ENCODE results near the gene CAP2. TPM values are rescaled to one million over a fixed set of nuclear protein-coding genes. Genes with fewer than 3 reads are reported as not detected.
"Not testable (repeated sequence)": the region's sequence is repeated elsewhere in the genome, so short reads cannot be mapped to it uniquely, and the experiment has no call there.

CAP2 gene
- total RNA-seq, 1 donor from 2014 or later, result 8.5 TPM

GRCh38 chr6:17397764-17398194, 4.4 kb downstream of the CAP2 start:
- H3K36me3 ChIP-seq (ENCODE audit: control insufficient read depth, insufficient read depth, low read length), result no peaks in the 10 kb centered on the region
- H3K27me3 ChIP-seq (ENCODE audit: control insufficient read depth, insufficient read depth, low read length), result no peaks in the 10 kb centered on the region
- no peak overlapping the region for H3K4me3 ChIP-seq (ENCODE audit: low read depth, low read length)
- DNase-seq (ENCODE audit: low read depth), result no peak
- TF ChIP-seq CTCF (IDR thresholded peaks at IDR 0.05; ENCODE audit: insufficient read depth, low read length, poor library complexity, severe bottlenecking), result no peak

- H3K36me3 ChIP-seq (ENCODE audit: control insufficient read depth, insufficient read depth, low read length); H3K27me3 ChIP-seq (ENCODE audit: control insufficient read depth, insufficient read depth, low read length); H3K4me3 ChIP-seq (ENCODE audit: low read depth, low read length); DNase-seq (ENCODE audit: low read depth): not testable (repeated sequence)
These were observed 12.0 kb downstream of the CAP2 start for GRCh38 chr6:17405181-17405943.

- no peak for DNase-seq (ENCODE audit: low read depth)
- TF ChIP-seq CTCF (IDR thresholded peaks at IDR 0.05; ENCODE audit: insufficient read depth, low read length, poor library complexity, severe bottlenecking), result no peak
These were observed 12.5 kb downstream of the CAP2 start for GRCh38 chr6:17405944-17406245.

GRCh38 chr6:17408081-17408480, 14.7 kb downstream of the CAP2 start:
- no peak for DNase-seq (ENCODE audit: low read depth)
- Histone ChIP-seq H3K27me3 (ENCODE audit: control insufficient read depth, insufficient read depth, low read length) (no peaks in the 10 kb centered on the region), H3K4me3 (ENCODE audit: low read depth, low read length) (no peak overlapping the region), H3K36me3 (ENCODE audit: control insufficient read depth, insufficient read depth, low read length) (no peaks in the 10 kb centered on the region)
- no peak for TF ChIP-seq CTCF (IDR thresholded peaks at IDR 0.05; ENCODE audit: insufficient read depth, low read length, poor library complexity, severe bottlenecking)

More at GRCh38 chr6:17405944-17406245, 12.5 kb downstream of the CAP2 start:
- Histone ChIP-seq H3K36me3 (ENCODE audit: control insufficient read depth, insufficient read depth, low read length) (no peaks in the 10 kb centered on the region), H3K27me3 (ENCODE audit: control insufficient read depth, insufficient read depth, low read length) (no peaks in the 10 kb centered on the region), H3K4me3 (ENCODE audit: low read depth, low read length) (no peak overlapping the region)

- Histone ChIP-seq H3K4me3 (ENCODE audit: low read depth, low read length) (no peak overlapping the region), H3K27me3 (ENCODE audit: control insufficient read depth, insufficient read depth, low read length) (no peaks in the 10 kb centered on the region), H3K36me3 (ENCODE audit: control insufficient read depth, insufficient read depth, low read length) (no peaks in the 10 kb centered on the region)
- DNase-seq (ENCODE audit: low read depth), result no peak
- TF ChIP-seq CTCF (IDR thresholded peaks at IDR 0.05; ENCODE audit: insufficient read depth, low read length, poor library complexity, severe bottlenecking), result no peak
These were observed 16.9 kb downstream of the CAP2 start for GRCh38 chr6:17410281-17410680.

- DNase-seq (ENCODE audit: low read depth), result no peak
- no peaks in the 10 kb centered on the region for H3K36me3 ChIP-seq (ENCODE audit: control insufficient read depth, insufficient read depth, low read length)
- no peak overlapping the region for H3K4me3 ChIP-seq (ENCODE audit: low read depth, low read length)
- no peaks in the 10 kb centered on the region for H3K27me3 ChIP-seq (ENCODE audit: control insufficient read depth, insufficient read depth, low read length)
- TF ChIP-seq CTCF (IDR thresholded peaks at IDR 0.05; ENCODE audit: insufficient read depth, low read length, poor library complexity, severe bottlenecking), result no peak
These were observed 19.9 kb downstream of the CAP2 start for GRCh38 chr6:17413313-17413750.

- not testable (repeated sequence) for H3K27me3 ChIP-seq (ENCODE audit: control insufficient read depth, insufficient read depth, low read length); DNase-seq (ENCODE audit: low read depth); H3K36me3 ChIP-seq (ENCODE audit: control insufficient read depth, insufficient read depth, low read length); H3K4me3 ChIP-seq (ENCODE audit: low read depth, low read length)
These were observed 21.0 kb downstream of the CAP2 start for GRCh38 chr6:17414395-17414794.
